BLaER1 treated with 17β-estradiol and CSF1 and Interleukin-3, amounts not matched to agents 10 nM and 100 nM (cell line): Measurements from ENCODE around the gene FZD4.
"Not testable (repeated sequence)": the region's sequence is repeated elsewhere in the genome, so short reads cannot be mapped to it uniquely, and the experiment has no call there.

Source experiments
- H3K27ac ChIP-seq, 11 experiments: shearing (Covaris generic); formaldehyde crosslinking; 2 replicates each; pipeline ENCODE4 v1.8.1; 2022
- H3K27me3 ChIP-seq, 11 experiments: shearing (Covaris generic); formaldehyde crosslinking; 2 replicates each; pipeline ENCODE4 v1.8.1; 2022
- H3K36me3 ChIP-seq, 11 experiments: shearing (Covaris generic); formaldehyde crosslinking; 2 replicates each; pipeline ENCODE4 v1.8.1; 2022
- H3K4me1 ChIP-seq, 10 experiments: shearing (Covaris generic); formaldehyde crosslinking; 2 replicates each; pipeline ENCODE4 v1.8.1; 2022
- H3K4me2 ChIP-seq, 11 experiments: shearing (Covaris generic); formaldehyde crosslinking; 2 replicates each; pipeline ENCODE4 v1.8.1; 2022
- H3K4me3 ChIP-seq, 10 experiments: shearing (Covaris generic); formaldehyde crosslinking; 2 replicates each; pipeline ENCODE4 v1.8.1; 2022
- H3K9ac ChIP-seq, 11 experiments: shearing (Covaris generic); formaldehyde crosslinking; 2 replicates each; pipeline ENCODE4 v1.8.1; 2022
- H3K9me3 ChIP-seq, 11 experiments: shearing (Covaris generic); formaldehyde crosslinking; replicated peaks in 1 of 11; 2 replicates each; pipeline ENCODE4 v1.8.1; 2022
- H4K20me1 ChIP-seq, 11 experiments: shearing (Covaris generic); formaldehyde crosslinking; 2 replicates each; pipeline ENCODE4 v1.8.1; 2022
- Cebpa-rat ChIP-seq, 11 experiments: shearing (Covaris generic); IDR thresholded peaks; 2 replicates each; pipeline ENCODE4 v1.8.1; 2022

Gene FZD4

GRCh38 chr11:86955361-86956120 is at the start of gene FZD4:
Gene FZD4, minus strand, starts transcription at chr11:86955395. Its CDS starts 310 bp downstream, at chr11:86955085.
- peaks cover 16 to 36% (median 23%) of the 10 kb centered on the region in 11 experiments for H3K27me3 ChIP-seq
- H3K4me3 ChIP-seq: peak within 1 kb of the TSS; percentile 63 to 81 (median 72)
- peak within 1 kb of the TSS in 10 of 11 experiments; percentile 53 to 72 (median 62); a peak in 21 of 22 replicates for H3K27ac ChIP-seq
- H3K4me2 ChIP-seq: peak within 1 kb of the TSS; percentile 93 to 100 (median 99)
- peaks cover 0 to 30% (median 16%) of the 10 kb centered on the region in 10 experiments; a peak in 15 of 20 replicates for H3K4me1 ChIP-seq
- H3K36me3 ChIP-seq: no peaks in the 10 kb centered on the region
- peak in 2 of 11 experiments; percentile 14 to 42; a peak in 2 of 22 replicates for TF ChIP-seq Cebpa-rat (IDR thresholded peaks at IDR 0.05)
- H4K20me1 ChIP-seq: peaks cover 0 to 8% (median 0%) of the 10 kb centered on the region in 11 experiments; a peak in 2 of 22 replicates
- H3K9me3 ChIP-seq: no peaks in the 10 kb centered on the region
- peak within 1 kb of the TSS; percentile 56 to 81 (median 75) for H3K9ac ChIP-seq

- H4K20me1 ChIP-seq, H3K4me3 ChIP-seq, H3K36me3 ChIP-seq: not testable (repeated sequence)
These were observed 49.1 kb upstream of the FZD4 start for GRCh38 chr11:87004281-87004680.

GRCh38 chr11:87002918-87003317 is 47.7 kb upstream of the FZD4 start:
- H4K20me1 ChIP-seq: no peaks in the 10 kb centered on the region
- no peak overlapping the region for H3K27ac ChIP-seq
- no peak overlapping the region for H3K9ac ChIP-seq
- peaks cover 0 to 7% (median 0%) of the 10 kb centered on the region in 10 experiments; a peak in 2 of 20 replicates for H3K4me1 ChIP-seq
- H3K36me3 ChIP-seq: no peaks in the 10 kb centered on the region
- H3K4me3 ChIP-seq: no peak overlapping the region
- no peak overlapping the region for H3K4me2 ChIP-seq
- TF ChIP-seq Cebpa-rat (IDR thresholded peaks at IDR 0.05): no peak
- H3K9me3 ChIP-seq: no peaks in the 10 kb centered on the region
- H3K27me3 ChIP-seq: no peaks in the 10 kb centered on the region

More at GRCh38 chr11:87004281-87004680, 49.1 kb upstream of the FZD4 start:
- not testable (repeated sequence) for H3K4me2 ChIP-seq, H3K9ac ChIP-seq, H3K27ac ChIP-seq, H3K27me3 ChIP-seq, H3K4me1 ChIP-seq, H3K9me3 ChIP-seq

GRCh38 chr11:86999859-87000753 is 44.9 kb upstream of the FZD4 start:
- Histone ChIP-seq H3K9me3 (no peaks in the 10 kb centered on the region), H3K36me3 (no peaks in the 10 kb centered on the region), H3K9ac (no peak overlapping the region), H3K27me3 (no peaks in the 10 kb centered on the region), H4K20me1 (no peaks in the 10 kb centered on the region), H3K27ac (no peak overlapping the region), H3K4me1 (peaks cover 0 to 7% (median 0%) of the 10 kb centered on the region in 10 experiments; a peak in 2 of 20 replicates), H3K4me2 (no peak overlapping the region; a peak in 1 of 22 replicates), H3K4me3 (no peak overlapping the region)
- TF ChIP-seq Cebpa-rat (IDR thresholded peaks at IDR 0.05): no peak

GRCh38 chr11:86999388-86999787 is 44.2 kb upstream of the FZD4 start:
- Histone ChIP-seq H4K20me1 (no peaks in the 10 kb centered on the region), H3K4me2 (no peak overlapping the region; a peak in 1 of 22 replicates), H3K27me3 (no peaks in the 10 kb centered on the region), H3K27ac (no peak overlapping the region), H3K36me3 (no peaks in the 10 kb centered on the region), H3K4me3 (no peak overlapping the region), H3K9ac (no peak overlapping the region), H3K4me1 (peaks cover 0 to 7% (median 0%) of the 10 kb centered on the region in 10 experiments; a peak in 2 of 20 replicates), H3K9me3 (no peaks in the 10 kb centered on the region)
- no peak for TF ChIP-seq Cebpa-rat (IDR thresholded peaks at IDR 0.05)

GRCh38 chr11:86996953-86997570 is 41.9 kb upstream of the FZD4 start:
- H3K9ac ChIP-seq: no peak overlapping the region
- H3K9me3 ChIP-seq: no peaks in the 10 kb centered on the region
- no peaks in the 10 kb centered on the region for H3K36me3 ChIP-seq
- no peaks in the 10 kb centered on the region for H3K27me3 ChIP-seq
- no peaks in the 10 kb centered on the region for H4K20me1 ChIP-seq
- H3K27ac ChIP-seq: no peak overlapping the region
- TF ChIP-seq Cebpa-rat (IDR thresholded peaks at IDR 0.05): no peak
- peaks cover 0 to 7% (median 0%) of the 10 kb centered on the region in 10 experiments; a peak in 2 of 20 replicates for H3K4me1 ChIP-seq
- no peak overlapping the region for H3K4me3 ChIP-seq
- no peak overlapping the region for H3K4me2 ChIP-seq

- Histone ChIP-seq H3K4me2 (peak overlapping the region in 1 of 11 experiments; percentile 38; a peak in 1 of 22 replicates), H3K36me3 (no peaks in the 10 kb centered on the region), H3K9me3 (no peaks in the 10 kb centered on the region), H3K4me1 (peaks cover 0 to 5% (median 0%) of the 10 kb centered on the region in 10 experiments; a peak in 1 of 20 replicates), H3K27ac (no peak overlapping the region), H4K20me1 (no peaks in the 10 kb centered on the region), H3K9ac (no peak overlapping the region), H3K4me3 (no peak overlapping the region), H3K27me3 (no peaks in the 10 kb centered on the region)
- no peak for TF ChIP-seq Cebpa-rat (IDR thresholded peaks at IDR 0.05)
These were observed 37.8 kb upstream of the FZD4 start for GRCh38 chr11:86993031-86993430.

- H3K4me1 ChIP-seq, H3K4me2 ChIP-seq, H3K27me3 ChIP-seq, H3K9ac ChIP-seq, H3K27ac ChIP-seq, H4K20me1 ChIP-seq, H3K36me3 ChIP-seq, H3K4me3 ChIP-seq, H3K9me3 ChIP-seq: not testable (repeated sequence)
These were observed 37.1 kb upstream of the FZD4 start for GRCh38 chr11:86992340-86992739.

GRCh38 chr11:86991341-86991740 is 36.1 kb upstream of the FZD4 start:
- Histone ChIP-seq H3K27ac (no peak overlapping the region), H3K4me3 (no peak overlapping the region), H3K36me3 (no peaks in the 10 kb centered on the region), H3K27me3 (no peaks in the 10 kb centered on the region), H3K9me3 (no peaks in the 10 kb centered on the region), H3K4me2 (no peak overlapping the region), H4K20me1 (no peaks in the 10 kb centered on the region), H3K9ac (no peak overlapping the region), H3K4me1 (peaks cover 0 to 5% (median 0%) of the 10 kb centered on the region in 10 experiments; a peak in 1 of 20 replicates)
- TF ChIP-seq Cebpa-rat (IDR thresholded peaks at IDR 0.05): no peak
